AG10803 (cell line): Measurements from ENCODE around the gene PPIC.

Source experiments
- DNase-seq: peaks from one replicate; pipeline ENCODE4 v3.0.0; 2010; ENCODE audit warnings: low read depth
- H3K4me3 ChIP-seq: 2 replicates; pipeline ENCODE4 v1.5.1; 2011; ENCODE audit warnings: mild to moderate bottlenecking, low read length, control low read depth
- TF ChIP-seq, protein P1 (sequence below): conservative IDR thresholded peaks from 2 replicates; pipeline ENCODE4 v1.5.1; 2011; ENCODE audit warnings: mild to moderate bottlenecking, low read length, control low read depth, inconsistent platforms

The PPIC gene

DNA sequence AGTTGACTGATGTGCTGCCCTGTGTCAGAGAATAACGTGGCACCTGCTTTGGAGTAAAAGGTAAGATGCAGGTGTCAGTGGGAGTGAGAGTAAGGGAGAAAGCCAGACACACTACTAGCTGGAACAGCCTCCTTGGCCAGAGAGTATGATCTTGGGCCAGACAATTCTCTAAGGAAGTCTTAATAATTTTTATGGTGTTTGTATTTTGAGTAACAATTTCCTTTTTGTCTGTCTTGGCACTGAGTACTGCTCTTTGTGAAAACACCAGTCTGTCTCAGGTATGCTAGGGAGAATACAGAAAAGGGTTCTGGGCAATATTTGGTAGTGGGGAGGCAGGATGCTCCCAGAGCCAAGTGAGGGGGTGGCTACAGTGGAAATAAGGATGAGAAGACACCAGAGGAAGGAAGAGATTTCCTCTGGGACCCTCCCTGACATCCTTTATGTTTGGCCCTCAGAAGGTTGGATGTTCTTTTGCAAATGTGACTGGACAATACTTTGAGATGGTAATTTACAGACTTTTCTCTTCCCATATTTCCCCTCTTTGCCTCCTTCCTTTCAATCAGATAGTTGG lies 31.9 kb upstream of the PPIC start:
- TF ChIP-seq, protein P1, sequence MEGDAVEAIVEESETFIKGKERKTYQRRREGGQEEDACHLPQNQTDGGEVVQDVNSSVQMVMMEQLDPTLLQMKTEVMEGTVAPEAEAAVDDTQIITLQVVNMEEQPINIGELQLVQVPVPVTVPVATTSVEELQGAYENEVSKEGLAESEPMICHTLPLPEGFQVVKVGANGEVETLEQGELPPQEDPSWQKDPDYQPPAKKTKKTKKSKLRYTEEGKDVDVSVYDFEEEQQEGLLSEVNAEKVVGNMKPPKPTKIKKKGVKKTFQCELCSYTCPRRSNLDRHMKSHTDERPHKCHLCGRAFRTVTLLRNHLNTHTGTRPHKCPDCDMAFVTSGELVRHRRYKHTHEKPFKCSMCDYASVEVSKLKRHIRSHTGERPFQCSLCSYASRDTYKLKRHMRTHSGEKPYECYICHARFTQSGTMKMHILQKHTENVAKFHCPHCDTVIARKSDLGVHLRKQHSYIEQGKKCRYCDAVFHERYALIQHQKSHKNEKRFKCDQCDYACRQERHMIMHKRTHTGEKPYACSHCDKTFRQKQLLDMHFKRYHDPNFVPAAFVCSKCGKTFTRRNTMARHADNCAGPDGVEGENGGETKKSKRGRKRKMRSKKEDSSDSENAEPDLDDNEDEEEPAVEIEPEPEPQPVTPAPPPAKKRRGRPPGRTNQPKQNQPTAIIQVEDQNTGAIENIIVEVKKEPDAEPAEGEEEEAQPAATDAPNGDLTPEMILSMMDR = no peak
- no peak overlapping the region for H3K4me3 ChIP-seq

DNA sequence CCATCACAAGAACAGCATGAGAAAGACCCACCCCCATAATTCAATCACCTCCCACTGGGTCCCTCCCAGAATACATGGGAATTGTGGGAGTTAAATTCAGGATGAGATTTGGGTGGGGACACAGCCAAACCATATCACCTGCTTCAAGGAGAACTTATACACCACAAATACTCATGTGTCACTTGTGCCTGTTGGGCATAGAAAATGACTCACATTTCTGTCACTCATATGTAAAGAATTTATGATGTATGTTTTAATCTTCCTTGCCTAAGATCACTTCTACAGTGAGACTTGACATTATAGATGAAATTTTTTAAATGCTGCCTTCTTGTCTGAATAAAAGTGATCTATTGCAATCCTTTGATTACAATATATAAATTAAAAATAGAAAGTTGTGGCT lies 29.5 kb upstream of the PPIC start:
- no peak overlapping the region for H3K4me3 ChIP-seq
- TF ChIP-seq, protein P1 = no peak
- no peak for DNase-seq

More for the DNA sequence above, 31.9 kb upstream of the PPIC start:
- DNase-seq = no peak

DNA sequence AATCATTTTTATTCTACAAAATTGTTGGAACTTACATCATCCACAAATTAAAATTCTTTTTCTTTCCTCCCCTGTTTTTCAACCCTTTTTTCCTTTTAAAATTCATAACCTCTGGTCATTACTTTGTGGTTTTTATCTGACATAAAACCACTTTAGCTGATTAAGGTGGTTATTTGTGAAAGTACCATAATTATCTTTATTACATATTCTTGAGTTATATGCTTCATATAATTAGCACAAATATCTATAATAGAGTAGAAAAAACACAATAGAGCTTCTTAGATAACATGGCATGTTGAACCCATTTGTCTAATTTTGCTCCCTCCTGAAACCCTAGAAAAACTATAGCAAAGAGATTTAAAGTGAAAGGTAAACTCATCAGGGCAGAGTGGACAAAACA lies 22.9 kb upstream of the PPIC start:
- no peak for DNase-seq
- no peak overlapping the region for H3K4me3 ChIP-seq
- TF ChIP-seq, protein P1 = no peak

DNA sequence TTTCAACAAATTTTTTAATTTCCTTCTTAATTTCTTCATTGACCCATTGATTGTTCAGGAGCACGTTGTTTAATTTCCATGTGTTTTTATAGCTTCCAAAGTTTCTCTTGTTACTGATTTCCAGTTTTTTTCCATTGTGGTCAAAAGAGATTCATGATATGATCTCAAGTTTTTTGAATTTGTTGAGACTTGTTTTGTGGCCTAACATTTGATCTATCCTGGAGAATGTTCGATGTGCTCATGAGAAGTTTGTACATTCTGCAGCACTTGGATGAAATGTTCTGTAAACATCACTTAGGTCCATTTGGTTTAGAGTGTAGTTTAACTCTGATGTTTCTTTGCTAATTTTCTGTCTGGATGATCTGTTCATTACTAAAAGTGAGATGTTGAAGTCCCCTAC lies 14.7 kb upstream of the PPIC start:
- TF ChIP-seq, protein P1 = no peak
- H3K4me3 ChIP-seq = no peak overlapping the region
- no peak for DNase-seq

DNA sequence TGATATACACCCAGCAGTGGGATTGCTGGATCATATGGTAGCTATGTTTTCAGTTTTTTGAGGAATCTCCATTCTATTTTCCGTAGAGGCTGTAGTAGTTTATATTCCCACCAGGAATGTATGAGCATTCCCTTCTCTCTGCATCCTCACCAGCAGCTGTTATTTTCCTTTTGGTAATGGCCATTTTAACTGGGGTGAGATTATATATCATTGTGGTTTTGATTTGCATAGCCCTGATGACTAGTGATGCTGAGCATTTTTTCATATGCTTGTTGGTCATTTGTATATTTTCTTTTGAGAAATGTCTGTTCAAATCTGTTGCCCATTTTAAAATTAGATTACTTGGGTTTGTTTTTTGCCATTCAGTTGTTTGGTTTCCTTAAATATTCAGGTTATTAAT lies 11.2 kb upstream of the PPIC start:
- H3K4me3 ChIP-seq = no peak overlapping the region
- DNase-seq = no peak
- TF ChIP-seq, protein P1 = no peak

DNA sequence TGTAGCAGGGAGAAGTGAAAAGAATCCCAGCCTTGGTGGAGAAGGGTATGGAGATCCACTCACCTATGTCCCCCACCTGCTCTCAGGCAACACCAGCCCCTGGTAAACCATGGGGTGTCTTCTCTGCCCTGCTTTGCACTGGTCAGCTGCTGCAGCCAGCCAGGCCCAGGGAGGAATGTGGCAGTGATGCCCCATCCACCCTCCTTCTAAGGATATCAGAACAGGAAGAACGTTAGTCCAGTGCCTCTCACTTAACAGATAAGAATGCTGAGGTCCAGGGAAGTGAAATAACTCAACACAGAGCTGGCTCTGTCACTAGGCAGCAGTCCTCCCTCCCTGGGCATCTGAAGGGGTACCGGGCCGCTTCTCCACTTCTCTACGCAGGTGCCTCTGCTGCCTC lies 9.7 kb upstream of the PPIC start:
- no peak for DNase-seq
- no peak overlapping the region for H3K4me3 ChIP-seq
- TF ChIP-seq, protein P1 = no peak

DNA sequence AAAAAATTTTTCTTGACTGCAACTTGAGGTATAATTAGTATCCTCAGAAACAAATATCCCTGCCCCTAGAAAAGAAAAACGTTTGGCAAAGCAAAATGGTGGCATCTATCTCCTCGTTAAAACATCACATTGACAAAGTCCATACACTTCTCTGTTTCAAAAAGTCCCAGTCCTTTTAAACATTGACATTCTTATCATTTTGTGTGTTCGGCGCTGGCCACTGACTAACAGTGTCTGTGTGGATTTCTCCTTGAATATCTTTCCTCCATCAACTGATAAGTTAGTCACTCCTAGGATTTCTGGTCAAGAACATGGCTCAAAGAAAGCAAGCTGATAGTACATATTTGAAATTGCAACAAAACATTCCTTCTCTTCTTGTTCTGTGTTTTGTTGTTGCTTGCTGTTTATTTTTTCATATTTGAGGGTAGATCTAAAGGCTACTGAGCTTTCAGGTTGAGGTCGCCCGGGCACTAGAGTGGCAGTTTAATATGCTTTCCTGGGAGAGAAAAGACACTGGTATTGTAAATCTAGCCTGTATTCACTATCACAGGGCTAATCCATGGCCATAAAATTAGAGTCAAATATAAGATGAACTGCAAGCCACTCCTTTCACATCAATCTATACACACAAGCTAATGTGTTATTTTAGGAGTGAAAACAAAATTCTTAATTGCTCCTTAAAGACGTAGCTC lies 8.5 kb upstream of the PPIC start:
- H3K4me3 ChIP-seq = no peak overlapping the region
- TF ChIP-seq, protein P1 = no peak
- no peak for DNase-seq
